OCI-LY3 (cell line): Measurements from ENCODE around the gene SWT1.
A peak's percentile ranks its signal among the peaks of the same experiment; 100 is the strongest.

Experiments used
- H2AFZ ChIP-seq: fragments of 200-600, 300-600 bp; shearing (Covaris generic); 2 replicates; pipeline ENCODE4 v1.6.0; 2014; ENCODE audit warnings: antibody characterized with exemption, low read depth, low read length
- H3K27ac ChIP-seq: fragments of 200-600, 300-600 bp; sonication (generic); 2 replicates; pipeline ENCODE4 v1.5.1; 2014; ENCODE audit warnings: mild to moderate bottlenecking, low read length, moderate library complexity, mixed read lengths
- H3K27me3 ChIP-seq: fragments of 200-600, 300-600 bp; sonication (generic); 2 replicates; pipeline ENCODE4 v1.6.1; 2014; ENCODE audit warnings: low read depth, low read length, mixed read lengths
- H3K36me3 ChIP-seq: fragments of 200-600, 300-600 bp; sonication (generic); replicated peaks from 2 replicates; pipeline ENCODE3; 2014; ENCODE audit warnings: low read depth, low read length, mixed read lengths
- H3K4me1 ChIP-seq: fragments of 300-600, 200-600 bp; sonication (generic); 2 replicates; pipeline ENCODE4 v1.6.1; 2014; ENCODE audit warnings: low read length, mixed read lengths
- H3K4me2 ChIP-seq: fragments of 200-600, 300-600 bp; sonication (generic); 2 replicates; pipeline ENCODE4 v1.6.1; 2014; ENCODE audit warnings: low read length, mixed read lengths
- H3K4me3 ChIP-seq: fragments of 300-600, 200-600 bp; sonication (generic); 2 replicates; pipeline ENCODE4 v1.5.1; 2014; ENCODE audit warnings: antibody characterized with exemption, mild to moderate bottlenecking, low read length, moderate library complexity
- H3K79me2 ChIP-seq: fragments of 300-600, 200-600 bp; shearing (Covaris generic); 2 replicates; pipeline ENCODE4 v1.6.1; 2014; ENCODE audit warnings: mild to moderate bottlenecking, low read length, mixed read lengths
- H3K9ac ChIP-seq: fragments of 300-600, 200-600 bp; shearing (Covaris generic); 2 replicates; pipeline ENCODE4 v1.6.0; 2014; ENCODE audit warnings: mild to moderate bottlenecking, low read length, moderate library complexity
- H3K9me3 ChIP-seq: fragments of 200-600, 300-600 bp; shearing (Covaris generic); 2 replicates; pipeline ENCODE4 v1.6.1; 2014; ENCODE audit warnings: low read length, mixed read lengths; ENCODE audit not compliant: insufficient read depth
- H4K20me1 ChIP-seq: fragments of 200-600, 300-600 bp; sonication (generic); 2 replicates; pipeline ENCODE4 v1.6.1; 2016; ENCODE audit warnings: low read length, mixed read lengths; ENCODE audit not compliant: insufficient read depth
- CTCF ChIP-seq: fragments of 200-600, 300-600 bp; sonication (generic); IDR thresholded peaks from 2 replicates; pipeline ENCODE4 v1.5.1; 2014; ENCODE audit warnings: antibody characterized with exemption, low read length, low read depth
- EZH2phosphoT487 ChIP-seq: fragments of 200-600 bp; shearing (Covaris generic); IDR thresholded peaks from 2 replicates; pipeline ENCODE4 v1.6.1; 2018; ENCODE audit warnings: antibody characterized with exemption, mixed run types, low read depth

The SWT1 gene

GRCh38 chr1:185291159-185291558 is 134.2 kb downstream of the SWT1 start:
- H3K9ac ChIP-seq: no peak overlapping the region
- no peak overlapping the region for H2AFZ ChIP-seq
- no peak overlapping the region for H3K4me2 ChIP-seq
- H4K20me1 ChIP-seq: peaks cover 36% of the 10 kb centered on the region
- H3K27ac ChIP-seq: peak overlapping the region; percentile 56
- no peak for TF ChIP-seq CTCF
- no peak for TF ChIP-seq EZH2phosphoT487
- H3K4me1 ChIP-seq: peaks cover 28% of the 10 kb centered on the region
- no peaks in the 10 kb centered on the region for H3K27me3 ChIP-seq
- H3K9me3 ChIP-seq: no peaks in the 10 kb centered on the region
- no peak overlapping the region for H3K4me3 ChIP-seq
- no peaks in the 10 kb centered on the region for H3K79me2 ChIP-seq
- peaks cover 45% of the 10 kb centered on the region for H3K36me3 ChIP-seq

DNA sequence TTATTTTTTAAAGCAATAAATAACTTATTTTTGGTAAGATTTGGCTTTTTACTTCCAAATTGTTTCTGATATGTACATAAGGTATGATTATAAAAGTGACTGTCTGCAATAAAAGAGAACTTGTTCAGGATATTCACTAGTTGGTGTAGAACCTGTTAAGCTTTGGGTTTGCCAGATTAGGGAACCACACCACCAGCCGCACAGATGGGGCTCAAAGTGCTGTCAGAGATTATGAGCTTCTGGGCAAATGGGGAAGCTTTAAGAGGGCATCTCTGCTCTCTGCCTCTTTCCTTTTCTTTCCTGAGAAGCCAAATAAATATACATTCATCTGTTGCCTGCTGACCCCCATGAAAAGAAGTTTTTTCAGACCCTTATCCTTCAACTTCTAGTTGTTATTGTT is 134.7 kb downstream of the SWT1 start:
- no peaks in the 10 kb centered on the region for H3K27me3 ChIP-seq
- peaks cover 28% of the 10 kb centered on the region for H3K4me1 ChIP-seq
- H3K9me3 ChIP-seq: no peaks in the 10 kb centered on the region
- peaks cover 41% of the 10 kb centered on the region for H4K20me1 ChIP-seq
- peak overlapping the region; percentile 56 for H3K27ac ChIP-seq
- no peaks in the 10 kb centered on the region for H3K79me2 ChIP-seq
- H3K36me3 ChIP-seq: peaks cover 50% of the 10 kb centered on the region
- no peak overlapping the region for H3K4me3 ChIP-seq
- H3K4me2 ChIP-seq: no peak overlapping the region
- no peak overlapping the region for H3K9ac ChIP-seq
- TF ChIP-seq EZH2phosphoT487: no peak
- TF ChIP-seq CTCF: no peak
- H2AFZ ChIP-seq: no peak overlapping the region

DNA sequence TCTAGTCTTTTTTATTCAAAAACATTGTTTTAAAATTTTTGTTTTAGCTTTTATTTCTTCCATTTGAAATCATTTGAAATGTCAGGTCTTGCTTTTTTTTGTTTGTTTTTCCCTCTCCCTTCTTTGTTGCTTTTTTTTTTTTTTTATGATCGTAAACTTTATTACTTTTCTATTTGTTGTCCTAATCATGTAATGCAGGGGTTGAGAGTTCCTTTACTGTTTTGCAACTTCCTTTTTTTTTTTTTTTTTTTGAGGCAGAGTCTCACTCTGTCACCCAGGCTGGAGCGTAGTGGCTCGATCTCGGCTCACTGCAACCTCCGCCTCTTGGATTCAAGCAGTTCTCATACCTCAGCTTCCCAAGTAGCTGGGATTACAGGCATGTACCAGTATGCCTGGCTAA is 135.3 kb downstream of the SWT1 start:
- TF ChIP-seq CTCF: no peak
- TF ChIP-seq EZH2phosphoT487: no peak
- H3K9me3 ChIP-seq: no peaks in the 10 kb centered on the region
- no peaks in the 10 kb centered on the region for H3K79me2 ChIP-seq
- peaks cover 28% of the 10 kb centered on the region for H3K4me1 ChIP-seq
- H3K4me3 ChIP-seq: no peak overlapping the region
- peaks cover 56% of the 10 kb centered on the region for H3K36me3 ChIP-seq
- H3K9ac ChIP-seq: no peak overlapping the region
- no peaks in the 10 kb centered on the region for H3K27me3 ChIP-seq
- H3K4me2 ChIP-seq: no peak overlapping the region
- peaks cover 46% of the 10 kb centered on the region for H4K20me1 ChIP-seq
- peak overlapping the region; percentile 56 for H3K27ac ChIP-seq
- H2AFZ ChIP-seq: no peak overlapping the region

DNA sequence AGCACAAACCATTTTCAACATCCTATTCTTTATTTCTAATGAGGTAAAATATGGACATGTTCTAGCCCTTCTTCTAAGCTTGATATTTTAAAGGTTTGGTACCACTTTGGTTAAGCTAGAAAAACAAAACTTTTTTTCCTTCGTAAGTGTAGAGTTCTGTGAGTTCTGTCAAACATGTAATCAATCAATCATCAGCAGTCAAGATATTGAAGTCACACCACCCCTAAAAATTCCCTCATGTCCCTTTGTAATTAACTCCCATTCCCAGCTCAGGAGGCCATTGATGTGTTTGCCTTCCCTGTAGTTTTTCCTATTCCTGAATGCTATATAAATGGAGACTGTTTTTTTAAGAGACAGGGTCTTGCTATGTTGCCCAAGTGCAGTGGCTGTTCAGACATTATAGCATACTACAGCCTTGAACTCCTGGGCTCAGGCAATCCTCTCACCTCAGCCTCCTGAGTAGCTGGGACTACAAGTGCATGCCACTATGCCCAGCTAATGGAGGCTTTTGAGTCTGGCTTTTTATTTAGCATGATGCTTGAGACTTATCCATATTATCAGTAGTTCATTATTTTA is 137.1 kb downstream of the SWT1 start:
- no peaks in the 10 kb centered on the region for H3K27me3 ChIP-seq
- no peak overlapping the region for H3K9ac ChIP-seq
- H3K4me1 ChIP-seq: peaks cover 26% of the 10 kb centered on the region
- peaks cover 64% of the 10 kb centered on the region for H4K20me1 ChIP-seq
- peak overlapping the region; percentile 56 for H3K27ac ChIP-seq
- H3K36me3 ChIP-seq: peaks cover 67% of the 10 kb centered on the region
- H3K9me3 ChIP-seq: no peaks in the 10 kb centered on the region
- no peak overlapping the region for H2AFZ ChIP-seq
- H3K4me3 ChIP-seq: no peak overlapping the region
- no peak overlapping the region for H3K4me2 ChIP-seq
- H3K79me2 ChIP-seq: peaks cover 12% of the 10 kb centered on the region; the same call in 1 of the 2 replicates
- TF ChIP-seq CTCF (no peak), EZH2phosphoT487 (no peak)
